LNCaP clone FGC (cell line): Measurements from ENCODE around the gene HOXC13.

Experiments
- DNase-seq: peaks from one replicate; pipeline ENCODE4 v3.0.0-alpha.2; 2011; ENCODE audit warnings: low read depth
- H3K4me3 ChIP-seq: 2 replicates; pipeline ENCODE4 v1.5.1; 2011; ENCODE audit warnings: mild to moderate bottlenecking, low read depth, low read length, control low read depth
- CTCF ChIP-seq: IDR thresholded peaks from 2 replicates; pipeline ENCODE4 v1.5.1; 2012; ENCODE audit warnings: mild to moderate bottlenecking; ENCODE audit not compliant: control insufficient read depth, insufficient read depth; ENCODE audit errors: extremely low read depth

Gene HOXC13

DNA sequence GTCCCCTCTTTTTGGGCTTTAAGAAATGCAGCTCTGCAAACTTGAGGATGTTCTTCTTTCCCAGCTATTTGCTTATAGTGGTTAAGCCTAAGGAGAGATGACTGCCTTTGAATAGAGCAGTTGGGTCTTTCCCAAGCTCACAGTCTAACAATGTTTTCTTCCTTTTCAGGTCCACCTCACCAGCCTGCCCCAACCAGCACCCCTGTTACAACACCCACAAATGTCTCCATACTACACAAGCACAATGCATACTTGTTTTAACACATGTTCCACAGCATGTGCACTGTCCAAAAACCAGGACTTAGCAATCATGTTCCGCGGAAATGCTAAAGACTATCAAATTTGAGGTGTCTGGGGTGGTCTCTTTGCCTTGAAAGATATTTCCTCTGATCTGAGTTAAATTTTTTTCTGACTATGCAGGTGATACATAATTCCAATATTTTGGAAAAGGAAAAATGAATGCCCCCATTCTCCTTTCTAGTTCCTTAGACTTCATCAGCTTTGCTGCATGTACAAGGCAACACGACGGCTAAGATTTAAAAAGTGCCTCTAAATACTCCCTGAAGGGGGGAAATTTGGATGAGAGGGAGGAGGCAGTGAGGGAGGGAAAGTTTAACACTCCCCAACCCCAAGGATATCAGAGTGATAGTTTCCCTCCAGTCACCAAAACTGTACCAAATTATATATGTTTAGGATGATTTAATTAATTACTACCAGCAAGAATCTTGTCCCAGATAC is 6.6 kb upstream of the HOXC13 start:
- TF ChIP-seq CTCF, result no peak
- no peak overlapping the region for H3K4me3 ChIP-seq
- no peak for DNase-seq

GRCh38 chr12:53932915-53933314 is 5.7 kb upstream of the HOXC13 start:
- no peak overlapping the region for H3K4me3 ChIP-seq
- DNase-seq, result no peak
- no peak for TF ChIP-seq CTCF

DNA sequence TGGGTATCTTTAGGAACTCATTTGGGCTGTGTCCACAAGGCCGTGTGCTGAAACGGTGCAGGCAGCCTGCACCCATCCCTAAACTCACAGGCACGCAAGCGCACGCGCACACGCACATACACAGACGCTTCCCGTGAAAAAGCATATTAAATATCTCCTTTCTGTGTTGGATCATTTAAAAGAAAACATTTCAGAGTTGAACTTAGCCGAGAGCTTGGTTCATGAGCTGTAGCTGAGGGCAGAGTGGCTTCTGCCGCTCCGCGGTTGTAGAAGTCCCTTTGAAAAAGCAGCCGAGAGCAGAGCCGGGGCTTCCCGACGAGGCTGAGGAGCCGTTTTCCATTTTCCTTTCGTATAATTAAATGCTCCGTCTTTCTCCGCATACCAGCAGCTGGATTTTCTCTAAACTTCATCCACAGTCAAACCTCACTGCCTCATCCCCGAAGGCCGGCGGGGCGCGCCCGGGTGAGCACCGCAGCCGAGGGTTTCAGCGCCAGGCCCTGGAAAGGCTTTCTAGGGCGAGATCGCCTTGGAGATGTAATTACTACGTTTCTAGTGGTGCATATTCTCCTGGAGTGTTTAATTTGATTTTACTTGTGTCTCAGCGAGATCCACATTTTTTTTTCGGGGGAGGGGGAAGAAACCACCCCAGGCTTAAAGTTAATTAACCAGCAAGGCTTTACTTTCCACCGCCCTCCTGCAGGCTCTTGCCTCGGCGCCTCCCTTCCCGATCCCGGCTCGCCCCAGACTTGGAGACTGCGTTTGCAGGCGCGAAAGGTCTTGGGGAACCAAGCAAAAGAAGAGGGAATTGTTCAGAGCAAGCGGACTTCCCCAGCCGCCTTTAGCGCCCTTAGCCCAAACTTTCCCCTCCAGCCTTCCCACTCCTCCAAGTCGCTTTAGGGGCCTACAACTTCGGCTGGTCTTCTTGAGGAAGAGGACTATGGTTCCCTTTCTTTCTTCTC is 3.0 kb upstream of the HOXC13 start:
- no peak for TF ChIP-seq CTCF
- H3K4me3 ChIP-seq, result no peak overlapping the region
- no peak for DNase-seq

- TF ChIP-seq CTCF, result no peak
- DNase-seq, result no peak
Observed at GRCh38 chr12:53937099-53937498, 1.5 kb upstream of the HOXC13 start.

GRCh38 chr12:53937596-53938325 is 870 bp upstream of the HOXC13 start:
- peak overlapping the region; percentile 59 for H3K4me3 ChIP-seq
- DNase-seq, result no peak
- TF ChIP-seq CTCF, result no peak

More at GRCh38 chr12:53937099-53937498, 1.5 kb upstream of the HOXC13 start:
- no peak overlapping the region for H3K4me3 ChIP-seq

DNA sequence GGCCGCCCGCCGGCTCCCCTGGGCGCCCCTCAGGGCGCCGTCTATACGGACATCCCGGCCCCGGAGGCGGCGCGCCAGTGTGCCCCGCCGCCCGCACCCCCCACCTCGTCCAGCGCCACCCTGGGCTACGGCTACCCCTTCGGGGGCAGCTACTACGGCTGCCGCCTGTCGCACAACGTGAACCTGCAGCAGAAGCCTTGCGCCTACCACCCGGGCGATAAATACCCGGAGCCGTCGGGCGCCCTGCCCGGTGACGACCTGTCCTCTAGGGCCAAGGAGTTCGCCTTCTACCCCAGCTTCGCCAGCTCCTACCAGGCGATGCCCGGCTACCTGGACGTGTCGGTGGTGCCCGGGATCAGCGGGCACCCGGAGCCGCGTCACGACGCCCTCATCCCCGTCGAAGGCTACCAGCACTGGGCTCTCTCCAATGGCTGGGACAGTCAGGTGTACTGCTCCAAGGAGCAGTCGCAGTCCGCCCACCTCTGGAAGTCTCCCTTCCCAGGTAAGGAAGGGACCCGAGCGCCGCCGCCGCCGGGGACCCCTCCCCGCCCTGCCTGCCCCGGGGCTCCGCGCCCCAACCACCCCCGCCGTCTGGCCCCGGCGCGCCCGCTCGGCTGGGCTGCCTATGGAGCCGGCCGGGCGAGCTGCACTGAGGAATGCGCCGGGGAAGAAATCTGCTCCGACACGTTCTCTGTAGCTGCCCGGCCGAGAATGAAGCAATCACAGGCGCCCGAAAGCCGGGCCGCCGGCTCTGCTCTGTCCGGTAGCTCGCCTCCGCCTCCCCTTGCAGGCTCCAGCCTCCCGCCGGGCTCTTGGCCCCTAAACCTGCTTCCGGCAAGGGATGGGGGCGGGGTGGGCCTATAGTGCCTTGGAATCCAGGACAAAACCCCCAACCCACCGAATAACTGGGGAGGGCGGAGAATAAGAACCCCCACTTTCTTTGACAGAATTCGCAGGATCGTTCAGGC is 794 bp downstream of the HOXC13 start:
- peak overlapping the region; percentile 59 for H3K4me3 ChIP-seq
- TF ChIP-seq CTCF, result no peak
- DNase-seq, result no peak
